ENCODE measurements around the gene SIDT2.

GRCh38 chr11:117178210-117179034, at the start of gene SIDT2:
- TF ChIP-seq POLR2A (IDR thresholded peaks at IDR 0.05): no peak
- no peak for TF ChIP-seq CTCF (IDR thresholded peaks at IDR 0.05)
